Kidney epithelial cell (primary cell): ENCODE data around the gene ATXN1. TPM values are rescaled to one million over a fixed set of nuclear protein-coding genes. Genes with fewer than 3 reads are reported as not detected.
A peak's percentile ranks its signal among the peaks of the same experiment; 100 is the strongest.

Experiments used
- DNase-seq: peaks from one replicate; pipeline ENCODE4 v3.0.0-alpha.2; 2010; ENCODE audit warnings: low read depth
- H3K27me3 ChIP-seq: 2 replicates; pipeline ENCODE4 v1.6.0; 2011; ENCODE audit warnings: low read length; ENCODE audit not compliant: control insufficient read depth, insufficient read depth
- H3K36me3 ChIP-seq: 2 replicates; pipeline ENCODE4 v1.5.1; 2011; ENCODE audit warnings: low read length; ENCODE audit not compliant: control insufficient read depth, insufficient read depth
- H3K4me3 ChIP-seq: 2 replicates; pipeline ENCODE4 v1.5.1; 2011; ENCODE audit warnings: low read depth, mild to moderate bottlenecking, control low read depth, low read length
- total RNA-seq: library from RNA; depleted of rRNA; stranded (reverse); fragments of >200 nt; gene quantifications from 2 replicates; pipeline ENCODE4 v1.2.3, GENCODE V29; 2015
- TF ChIP-seq, protein P1 (sequence below): IDR thresholded peaks from 2 replicates; pipeline ENCODE4 v1.5.1; 2011; ENCODE audit warnings: mild to moderate bottlenecking, moderate library complexity, low read length, control low read depth, inconsistent platforms; ENCODE audit not compliant: insufficient read depth, poor library complexity, severe bottlenecking

The ATXN1 gene
- total RNA-seq, 1 donor from 2014 or later, result 12.5 TPM

DNA sequence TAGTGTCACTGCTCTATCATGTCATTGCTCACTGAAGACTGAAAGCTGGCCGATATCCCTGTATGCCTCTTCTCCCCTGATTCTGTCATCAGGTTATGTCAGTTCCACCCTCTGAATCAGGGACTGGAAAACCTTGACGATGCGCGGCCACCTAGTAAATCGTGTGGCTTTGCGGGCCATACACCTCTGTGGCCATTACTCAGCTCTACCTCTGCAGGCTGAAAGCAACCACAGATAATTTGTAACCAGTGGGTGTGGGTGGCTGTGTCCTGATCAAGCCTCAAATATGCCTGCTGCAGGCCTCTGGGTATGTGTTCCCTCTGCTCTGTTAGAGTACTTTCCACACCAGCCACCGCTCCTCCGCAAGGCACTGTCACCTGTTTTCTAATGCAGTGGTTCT lies 417.7 kb downstream of the ATXN1 start:
- TF ChIP-seq, protein P1, sequence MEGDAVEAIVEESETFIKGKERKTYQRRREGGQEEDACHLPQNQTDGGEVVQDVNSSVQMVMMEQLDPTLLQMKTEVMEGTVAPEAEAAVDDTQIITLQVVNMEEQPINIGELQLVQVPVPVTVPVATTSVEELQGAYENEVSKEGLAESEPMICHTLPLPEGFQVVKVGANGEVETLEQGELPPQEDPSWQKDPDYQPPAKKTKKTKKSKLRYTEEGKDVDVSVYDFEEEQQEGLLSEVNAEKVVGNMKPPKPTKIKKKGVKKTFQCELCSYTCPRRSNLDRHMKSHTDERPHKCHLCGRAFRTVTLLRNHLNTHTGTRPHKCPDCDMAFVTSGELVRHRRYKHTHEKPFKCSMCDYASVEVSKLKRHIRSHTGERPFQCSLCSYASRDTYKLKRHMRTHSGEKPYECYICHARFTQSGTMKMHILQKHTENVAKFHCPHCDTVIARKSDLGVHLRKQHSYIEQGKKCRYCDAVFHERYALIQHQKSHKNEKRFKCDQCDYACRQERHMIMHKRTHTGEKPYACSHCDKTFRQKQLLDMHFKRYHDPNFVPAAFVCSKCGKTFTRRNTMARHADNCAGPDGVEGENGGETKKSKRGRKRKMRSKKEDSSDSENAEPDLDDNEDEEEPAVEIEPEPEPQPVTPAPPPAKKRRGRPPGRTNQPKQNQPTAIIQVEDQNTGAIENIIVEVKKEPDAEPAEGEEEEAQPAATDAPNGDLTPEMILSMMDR, result no peak
- Histone ChIP-seq H3K36me3 (no peaks in the 10 kb centered on the region), H3K27me3 (no peaks in the 10 kb centered on the region), H3K4me3 (no peak overlapping the region)
- no peak for DNase-seq

DNA sequence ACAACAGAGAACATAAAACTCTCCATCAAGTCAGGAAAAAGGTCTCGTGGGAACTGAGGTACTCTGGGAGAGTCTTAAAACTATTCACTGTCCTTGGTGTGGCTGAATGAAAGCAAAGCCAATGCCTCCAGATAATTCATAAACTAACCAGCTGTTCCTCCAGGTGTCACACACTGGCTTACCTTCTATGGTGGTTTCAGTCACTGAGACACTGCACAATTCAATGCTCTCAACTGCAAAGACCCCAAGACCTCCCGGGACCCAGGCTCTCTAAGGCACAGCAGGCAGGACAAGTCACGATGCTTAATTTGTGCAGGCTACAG lies 422.0 kb downstream of the ATXN1 start:
- H3K27me3 ChIP-seq, result no peaks in the 10 kb centered on the region
- TF ChIP-seq, protein P1, result no peak
- no peak for DNase-seq
- H3K36me3 ChIP-seq, result no peaks in the 10 kb centered on the region
- H3K4me3 ChIP-seq, result no peak overlapping the region

- Histone ChIP-seq H3K36me3 (no peaks in the 10 kb centered on the region), H3K4me3 (no peak overlapping the region), H3K27me3 (no peaks in the 10 kb centered on the region)
- TF ChIP-seq, protein P1, result peak; percentile 76
- DNase-seq, result peak; percentile 94
These were observed 422.5 kb downstream of the ATXN1 start for GRCh38 chr6:16338577-16339264.

DNA sequence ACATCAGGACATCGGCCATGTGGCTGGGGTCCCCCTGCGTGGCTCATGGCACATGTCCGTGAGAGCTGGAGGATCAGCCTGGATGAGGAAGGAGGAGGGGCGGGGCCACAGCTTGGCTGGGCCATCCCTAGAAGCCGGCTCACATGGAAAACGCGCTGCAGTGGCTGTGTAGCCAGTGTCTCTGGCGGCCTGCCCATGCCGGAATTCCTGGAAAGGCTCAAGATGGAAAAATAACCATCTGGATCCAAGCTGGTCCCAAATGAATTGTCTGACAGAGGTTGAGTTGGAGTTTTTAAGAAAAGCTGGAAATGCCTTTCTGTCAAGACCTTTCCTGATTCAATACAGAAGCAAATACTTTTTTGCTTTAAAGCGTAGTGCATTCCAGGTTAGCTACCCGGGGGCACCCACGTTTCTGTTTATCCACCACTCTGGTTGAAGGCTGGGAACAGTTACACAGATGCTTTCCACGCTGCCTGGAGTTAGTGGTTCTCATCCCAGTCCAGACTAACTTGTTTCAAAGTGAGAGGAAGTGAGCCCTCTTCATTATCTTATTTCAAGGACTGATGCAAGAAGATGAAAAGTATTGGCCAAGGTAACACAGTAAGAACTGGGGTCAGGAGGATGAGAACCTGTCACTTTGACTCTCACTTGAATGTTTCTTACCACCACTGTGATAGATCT lies 423.8 kb downstream of the ATXN1 start:
- Histone ChIP-seq H3K36me3 (no peaks in the 10 kb centered on the region), H3K27me3 (no peaks in the 10 kb centered on the region), H3K4me3 (no peak overlapping the region)
- no peak for DNase-seq
- TF ChIP-seq, protein P1, result no peak

GRCh38 chr6:16336911-16337294 lies 424.4 kb downstream of the ATXN1 start:
- no peak for DNase-seq
- Histone ChIP-seq H3K36me3 (no peaks in the 10 kb centered on the region), H3K27me3 (no peaks in the 10 kb centered on the region), H3K4me3 (no peak overlapping the region)
- TF ChIP-seq, protein P1, result no peak
